A549 (cell line): ENCODE data around the gene ASB7.

Experiments
- CTCF ChIP-seq: fragments of >200 bp; sonication (Bioruptor Twin); formaldehyde crosslinking; IDR thresholded peaks from 3 replicates; pipeline ENCODE4 v1.5.1; 2016
- RFX5 ChIP-seq: fragments of 450-650 bp; IDR thresholded peaks from 2 replicates; pipeline ENCODE4 v1.7.1; 2014; ENCODE audit warnings: antibody characterized with exemption, mild to moderate bottlenecking, moderate library complexity
- TF ChIP-seq, protein P1 (sequence below): fragments of 200-600 bp; sonication (generic); IDR thresholded peaks from 2 replicates; pipeline ENCODE4 v1.6.1; 2016; ENCODE audit warnings: antibody characterized with exemption, mild to moderate bottlenecking, moderate library complexity

DNA sequence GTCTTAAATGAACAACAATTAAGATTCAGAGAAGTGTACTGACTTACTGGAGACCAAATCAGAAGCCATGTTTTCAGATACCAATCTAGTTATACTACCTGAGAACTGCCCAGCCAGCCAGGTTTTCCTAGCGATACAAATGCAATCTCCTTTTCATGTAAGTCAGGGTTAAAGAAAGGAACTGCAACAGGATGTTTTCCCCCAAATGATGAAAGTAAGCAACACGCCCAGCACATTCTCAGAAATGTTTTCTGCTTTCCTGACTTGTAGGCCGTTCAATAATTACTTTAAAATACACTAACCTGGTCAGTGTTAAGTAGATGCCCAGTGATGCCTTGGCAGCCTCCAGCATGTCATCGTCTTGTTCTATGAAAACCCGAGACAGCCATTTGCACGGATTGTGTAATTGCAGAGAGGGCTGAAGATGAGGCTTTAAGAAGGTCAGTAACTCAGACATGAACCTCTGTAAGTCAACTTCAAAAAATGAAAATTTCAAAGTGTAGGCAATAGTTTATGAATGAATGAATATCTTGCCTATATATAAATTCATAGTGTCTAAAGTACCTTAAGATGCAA, 30.7 kb upstream of the ASB7 start:
- TF ChIP-seq CTCF = no peak
- TF ChIP-seq, protein P1, sequence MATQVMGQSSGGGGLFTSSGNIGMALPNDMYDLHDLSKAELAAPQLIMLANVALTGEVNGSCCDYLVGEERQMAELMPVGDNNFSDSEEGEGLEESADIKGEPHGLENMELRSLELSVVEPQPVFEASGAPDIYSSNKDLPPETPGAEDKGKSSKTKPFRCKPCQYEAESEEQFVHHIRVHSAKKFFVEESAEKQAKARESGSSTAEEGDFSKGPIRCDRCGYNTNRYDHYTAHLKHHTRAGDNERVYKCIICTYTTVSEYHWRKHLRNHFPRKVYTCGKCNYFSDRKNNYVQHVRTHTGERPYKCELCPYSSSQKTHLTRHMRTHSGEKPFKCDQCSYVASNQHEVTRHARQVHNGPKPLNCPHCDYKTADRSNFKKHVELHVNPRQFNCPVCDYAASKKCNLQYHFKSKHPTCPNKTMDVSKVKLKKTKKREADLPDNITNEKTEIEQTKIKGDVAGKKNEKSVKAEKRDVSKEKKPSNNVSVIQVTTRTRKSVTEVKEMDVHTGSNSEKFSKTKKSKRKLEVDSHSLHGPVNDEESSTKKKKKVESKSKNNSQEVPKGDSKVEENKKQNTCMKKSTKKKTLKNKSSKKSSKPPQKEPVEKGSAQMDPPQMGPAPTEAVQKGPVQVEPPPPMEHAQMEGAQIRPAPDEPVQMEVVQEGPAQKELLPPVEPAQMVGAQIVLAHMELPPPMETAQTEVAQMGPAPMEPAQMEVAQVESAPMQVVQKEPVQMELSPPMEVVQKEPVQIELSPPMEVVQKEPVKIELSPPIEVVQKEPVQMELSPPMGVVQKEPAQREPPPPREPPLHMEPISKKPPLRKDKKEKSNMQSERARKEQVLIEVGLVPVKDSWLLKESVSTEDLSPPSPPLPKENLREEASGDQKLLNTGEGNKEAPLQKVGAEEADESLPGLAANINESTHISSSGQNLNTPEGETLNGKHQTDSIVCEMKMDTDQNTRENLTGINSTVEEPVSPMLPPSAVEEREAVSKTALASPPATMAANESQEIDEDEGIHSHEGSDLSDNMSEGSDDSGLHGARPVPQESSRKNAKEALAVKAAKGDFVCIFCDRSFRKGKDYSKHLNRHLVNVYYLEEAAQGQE = no peak
- TF ChIP-seq RFX5 = no peak
